HG03460 (cell line): ENCODE data around the gene GARNL3.

Experiments used
- ATAC-seq: cut with Tn5 transposase; IDR thresholded peaks from one replicate; pipeline ENCODE4 v1.9.1; 2021; ENCODE audit not compliant: unreplicated experiment

The GARNL3 gene

GRCh38 chr9:127277770-127278169, 13.2 kb downstream of the GARNL3 start:
- ATAC-seq: no peak

GRCh38 chr9:127278372-127278771, 13.8 kb downstream of the GARNL3 start:
- ATAC-seq: no peak

GRCh38 chr9:127279717-127280285, 15.2 kb downstream of the GARNL3 start:
- no peak for ATAC-seq

GRCh38 chr9:127280880-127281660, 16.5 kb downstream of the GARNL3 start:
- no peak for ATAC-seq

GRCh38 chr9:127281891-127282290, 17.3 kb downstream of the GARNL3 start:
- ATAC-seq: no peak

GRCh38 chr9:127282611-127283010, 18.0 kb downstream of the GARNL3 start:
- ATAC-seq: no peak

- no peak for ATAC-seq
These were observed 18.6 kb downstream of the GARNL3 start for GRCh38 chr9:127283135-127283534.

GRCh38 chr9:127283917-127284497, 19.4 kb downstream of the GARNL3 start:
- no peak for ATAC-seq

GRCh38 chr9:127285965-127286364, 21.4 kb downstream of the GARNL3 start:
- ATAC-seq: no peak

GRCh38 chr9:127290561-127291065, 26.0 kb downstream of the GARNL3 start:
- no peak for ATAC-seq

GRCh38 chr9:127291246-127291778, 26.7 kb downstream of the GARNL3 start:
- ATAC-seq: no peak

GRCh38 chr9:127292415-127292814, 27.8 kb downstream of the GARNL3 start:
- ATAC-seq: no peak

GRCh38 chr9:127293328-127293727, 28.8 kb downstream of the GARNL3 start:
- ATAC-seq: no peak

- ATAC-seq: no peak
These were observed 29.2 kb downstream of the GARNL3 start for GRCh38 chr9:127293767-127294166.

GRCh38 chr9:127295005-127295404, 30.4 kb downstream of the GARNL3 start:
- ATAC-seq: no peak

- ATAC-seq: no peak
These were observed 36.4 kb downstream of the GARNL3 start for GRCh38 chr9:127300886-127301447.

GRCh38 chr9:127303830-127304229, 39.3 kb downstream of the GARNL3 start:
- no peak for ATAC-seq

GRCh38 chr9:127305206-127305837, 40.7 kb downstream of the GARNL3 start:
- ATAC-seq: no peak

- ATAC-seq: no peak
These were observed 41.3 kb downstream of the GARNL3 start for GRCh38 chr9:127305838-127306226.

- no peak for ATAC-seq
These were observed 43.2 kb downstream of the GARNL3 start for GRCh38 chr9:127307802-127308201.
